Measurements from ENCODE around the gene GCN1. TPM values are rescaled to one million over a fixed set of nuclear protein-coding genes. Genes with fewer than 3 reads are reported as not detected.
A peak's percentile ranks its signal among the peaks of the same experiment; 100 is the strongest.

GCN1 gene
- total and polyA plus RNA-seq, 2 of the 8 experiments (the other 6 are each of a cell fraction or from before 2014, with no cell fraction given): 61.4 to 133 TPM

DNA sequence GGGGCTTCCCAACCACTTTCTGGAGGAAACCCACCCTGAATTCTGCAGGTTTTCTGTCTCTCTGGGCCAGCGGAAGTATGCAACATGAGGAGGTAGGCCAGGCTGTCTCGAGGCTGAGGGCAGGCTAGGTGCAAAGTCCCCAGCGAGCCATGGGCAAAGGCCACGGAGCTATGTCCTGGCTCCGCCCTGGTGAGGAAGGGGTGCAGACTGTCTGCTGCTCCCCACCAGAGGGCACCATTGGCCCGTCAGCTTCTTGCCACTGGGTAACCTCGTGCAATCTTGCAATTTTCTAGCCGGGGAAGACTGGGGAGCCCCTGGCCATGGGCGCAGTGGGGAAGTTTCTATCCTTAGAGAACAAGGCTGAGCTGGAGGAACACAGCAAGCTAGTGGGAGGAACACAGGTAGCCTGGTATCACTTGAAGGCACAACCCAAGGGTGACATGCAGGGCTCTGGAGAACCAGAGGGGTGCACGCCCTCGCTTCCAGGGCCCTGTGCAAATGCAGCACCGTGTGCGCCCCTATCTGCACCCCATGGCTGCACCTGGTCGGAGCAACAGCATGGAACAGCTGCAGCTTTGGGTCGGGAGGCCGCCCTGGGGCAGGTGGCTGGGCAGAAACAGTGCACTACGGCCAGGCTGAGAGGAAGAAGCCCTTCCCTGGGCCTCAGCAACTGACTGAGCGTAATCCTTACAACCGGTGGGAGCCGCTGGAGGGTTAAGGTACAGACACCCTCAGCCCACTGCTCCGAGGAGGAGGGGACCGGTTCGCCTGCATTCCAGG is 34.0 kb upstream of the GCN1 start (continued):
- TF ChIP-seq TCF12 (IDR thresholded peaks at IDR 0.05; ENCODE audit: low read depth, low read length) (peak; percentile 99; the same call in 1 of the 2 replicates), SUZ12 (IDR thresholded peaks at IDR 0.05; ENCODE audit: low read length) (no peak), ASH2L (IDR thresholded peaks at IDR 0.05; ENCODE audit: low read length) (no peak), SIX5 (IDR thresholded peaks at IDR 0.05; ENCODE audit: low read depth, low read length) (no peak), TEAD4 (IDR thresholded peaks at IDR 0.05; ENCODE audit: low read depth, low read length) (peak; percentile 41), RFX5 (IDR thresholded peaks at IDR 0.05; ENCODE audit: borderline replicate concordance, low read depth, low read length) (no peak), PHF8 (conservative IDR thresholded peaks at IDR 0.05; ENCODE audit: low read depth, low read length) (no peak), RXRA (IDR thresholded peaks at IDR 0.05; ENCODE audit: insufficient read depth, low read depth, low read length) (no peak)
- TF ChIP-seq, protein P1, sequence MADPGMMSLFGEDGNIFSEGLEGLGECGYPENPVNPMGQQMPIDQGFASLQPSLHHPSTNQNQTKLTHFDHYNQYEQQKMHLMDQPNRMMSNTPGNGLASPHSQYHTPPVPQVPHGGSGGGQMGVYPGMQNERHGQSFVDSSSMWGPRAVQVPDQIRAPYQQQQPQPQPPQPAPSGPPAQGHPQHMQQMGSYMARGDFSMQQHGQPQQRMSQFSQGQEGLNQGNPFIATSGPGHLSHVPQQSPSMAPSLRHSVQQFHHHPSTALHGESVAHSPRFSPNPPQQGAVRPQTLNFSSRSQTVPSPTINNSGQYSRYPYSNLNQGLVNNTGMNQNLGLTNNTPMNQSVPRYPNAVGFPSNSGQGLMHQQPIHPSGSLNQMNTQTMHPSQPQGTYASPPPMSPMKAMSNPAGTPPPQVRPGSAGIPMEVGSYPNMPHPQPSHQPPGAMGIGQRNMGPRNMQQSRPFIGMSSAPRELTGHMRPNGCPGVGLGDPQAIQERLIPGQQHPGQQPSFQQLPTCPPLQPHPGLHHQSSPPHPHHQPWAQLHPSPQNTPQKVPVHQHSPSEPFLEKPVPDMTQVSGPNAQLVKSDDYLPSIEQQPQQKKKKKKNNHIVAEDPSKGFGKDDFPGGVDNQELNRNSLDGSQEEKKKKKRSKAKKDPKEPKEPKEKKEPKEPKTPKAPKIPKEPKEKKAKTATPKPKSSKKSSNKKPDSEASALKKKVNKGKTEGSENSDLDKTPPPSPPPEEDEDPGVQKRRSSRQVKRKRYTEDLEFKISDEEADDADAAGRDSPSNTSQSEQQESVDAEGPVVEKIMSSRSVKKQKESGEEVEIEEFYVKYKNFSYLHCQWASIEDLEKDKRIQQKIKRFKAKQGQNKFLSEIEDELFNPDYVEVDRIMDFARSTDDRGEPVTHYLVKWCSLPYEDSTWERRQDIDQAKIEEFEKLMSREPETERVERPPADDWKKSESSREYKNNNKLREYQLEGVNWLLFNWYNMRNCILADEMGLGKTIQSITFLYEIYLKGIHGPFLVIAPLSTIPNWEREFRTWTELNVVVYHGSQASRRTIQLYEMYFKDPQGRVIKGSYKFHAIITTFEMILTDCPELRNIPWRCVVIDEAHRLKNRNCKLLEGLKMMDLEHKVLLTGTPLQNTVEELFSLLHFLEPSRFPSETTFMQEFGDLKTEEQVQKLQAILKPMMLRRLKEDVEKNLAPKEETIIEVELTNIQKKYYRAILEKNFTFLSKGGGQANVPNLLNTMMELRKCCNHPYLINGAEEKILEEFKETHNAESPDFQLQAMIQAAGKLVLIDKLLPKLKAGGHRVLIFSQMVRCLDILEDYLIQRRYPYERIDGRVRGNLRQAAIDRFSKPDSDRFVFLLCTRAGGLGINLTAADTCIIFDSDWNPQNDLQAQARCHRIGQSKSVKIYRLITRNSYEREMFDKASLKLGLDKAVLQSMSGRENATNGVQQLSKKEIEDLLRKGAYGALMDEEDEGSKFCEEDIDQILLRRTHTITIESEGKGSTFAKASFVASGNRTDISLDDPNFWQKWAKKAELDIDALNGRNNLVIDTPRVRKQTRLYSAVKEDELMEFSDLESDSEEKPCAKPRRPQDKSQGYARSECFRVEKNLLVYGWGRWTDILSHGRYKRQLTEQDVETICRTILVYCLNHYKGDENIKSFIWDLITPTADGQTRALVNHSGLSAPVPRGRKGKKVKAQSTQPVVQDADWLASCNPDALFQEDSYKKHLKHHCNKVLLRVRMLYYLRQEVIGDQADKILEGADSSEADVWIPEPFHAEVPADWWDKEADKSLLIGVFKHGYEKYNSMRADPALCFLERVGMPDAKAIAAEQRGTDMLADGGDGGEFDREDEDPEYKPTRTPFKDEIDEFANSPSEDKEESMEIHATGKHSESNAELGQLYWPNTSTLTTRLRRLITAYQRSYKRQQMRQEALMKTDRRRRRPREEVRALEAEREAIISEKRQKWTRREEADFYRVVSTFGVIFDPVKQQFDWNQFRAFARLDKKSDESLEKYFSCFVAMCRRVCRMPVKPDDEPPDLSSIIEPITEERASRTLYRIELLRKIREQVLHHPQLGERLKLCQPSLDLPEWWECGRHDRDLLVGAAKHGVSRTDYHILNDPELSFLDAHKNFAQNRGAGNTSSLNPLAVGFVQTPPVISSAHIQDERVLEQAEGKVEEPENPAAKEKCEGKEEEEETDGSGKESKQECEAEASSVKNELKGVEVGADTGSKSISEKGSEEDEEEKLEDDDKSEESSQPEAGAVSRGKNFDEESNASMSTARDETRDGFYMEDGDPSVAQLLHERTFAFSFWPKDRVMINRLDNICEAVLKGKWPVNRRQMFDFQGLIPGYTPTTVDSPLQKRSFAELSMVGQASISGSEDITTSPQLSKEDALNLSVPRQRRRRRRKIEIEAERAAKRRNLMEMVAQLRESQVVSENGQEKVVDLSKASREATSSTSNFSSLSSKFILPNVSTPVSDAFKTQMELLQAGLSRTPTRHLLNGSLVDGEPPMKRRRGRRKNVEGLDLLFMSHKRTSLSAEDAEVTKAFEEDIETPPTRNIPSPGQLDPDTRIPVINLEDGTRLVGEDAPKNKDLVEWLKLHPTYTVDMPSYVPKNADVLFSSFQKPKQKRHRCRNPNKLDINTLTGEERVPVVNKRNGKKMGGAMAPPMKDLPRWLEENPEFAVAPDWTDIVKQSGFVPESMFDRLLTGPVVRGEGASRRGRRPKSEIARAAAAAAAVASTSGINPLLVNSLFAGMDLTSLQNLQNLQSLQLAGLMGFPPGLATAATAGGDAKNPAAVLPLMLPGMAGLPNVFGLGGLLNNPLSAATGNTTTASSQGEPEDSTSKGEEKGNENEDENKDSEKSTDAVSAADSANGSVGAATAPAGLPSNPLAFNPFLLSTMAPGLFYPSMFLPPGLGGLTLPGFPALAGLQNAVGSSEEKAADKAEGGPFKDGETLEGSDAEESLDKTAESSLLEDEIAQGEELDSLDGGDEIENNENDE (IDR thresholded peaks at IDR 0.05; ENCODE audit: insufficient replicate concordance, low read length): no peak

All from H1 (cell line).